ENCODE results near the gene LMCD1.

The LMCD1 gene

GRCh38 chr3:8589880-8590556, 88.4 kb downstream of the LMCD1 start:
- no peak for DNase-seq (ENCODE audit: low read depth)

DNA sequence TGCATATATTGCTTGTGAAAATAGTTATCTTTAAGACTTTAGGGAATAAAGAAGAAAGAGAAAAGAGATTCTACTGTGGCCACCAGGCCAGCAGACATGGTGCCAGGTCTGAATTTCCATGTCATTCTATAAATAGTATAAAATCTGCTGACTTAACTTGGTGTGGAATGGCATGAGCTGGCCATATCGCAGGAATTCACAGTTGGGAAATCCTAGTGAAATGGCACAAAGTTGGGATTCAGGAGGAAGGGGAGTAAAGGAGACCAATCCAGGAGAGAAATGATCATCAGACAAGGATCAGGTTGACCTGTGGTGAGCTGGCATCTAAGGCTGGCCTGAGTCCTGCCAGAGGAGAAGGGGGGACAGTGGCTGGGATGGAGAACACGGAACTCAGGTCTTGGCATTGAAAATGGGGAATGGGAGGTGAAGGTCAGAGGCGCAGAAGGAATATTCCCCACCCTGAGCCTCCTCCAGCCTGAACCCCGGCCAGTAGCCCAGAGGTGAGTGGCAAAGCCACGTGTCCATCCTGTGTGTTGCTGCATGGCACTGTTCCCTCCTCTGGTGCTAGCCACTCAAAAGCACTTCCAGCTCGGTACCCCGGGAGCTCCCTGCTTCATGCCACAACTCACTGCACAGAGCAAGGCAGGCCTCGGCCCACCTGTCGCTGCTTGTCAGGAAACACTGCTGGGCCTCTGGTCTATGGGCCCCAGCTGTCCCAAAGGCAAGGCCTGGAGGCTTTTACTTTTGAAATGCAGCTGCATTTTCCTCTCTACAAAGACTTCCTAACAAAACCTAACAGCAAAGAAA, 91.6 kb downstream of the LMCD1 start:
- DNase-seq (ENCODE audit: low read depth), result no peak

DNA sequence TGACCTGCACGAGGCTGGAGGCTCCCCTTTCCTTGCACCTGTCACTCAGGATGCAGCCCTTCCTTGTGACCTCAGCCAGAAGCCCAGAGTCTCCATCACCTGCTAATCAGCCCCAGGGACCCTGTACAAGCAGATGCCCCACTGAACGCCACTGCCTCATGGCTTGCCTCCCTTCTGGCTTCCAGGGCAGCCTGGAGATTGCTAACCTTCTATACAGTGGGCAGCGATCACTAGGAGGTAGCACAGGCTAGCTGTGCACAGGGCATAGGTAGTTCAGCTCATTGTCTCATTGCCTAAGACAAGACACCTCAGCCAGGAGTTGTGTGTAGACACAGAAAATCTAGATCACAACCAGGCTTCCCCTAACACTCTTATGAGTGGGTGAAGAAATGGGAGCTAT, 93.6 kb downstream of the LMCD1 start:
- DNase-seq (ENCODE audit: low read depth), result no peak

GRCh38 chr3:8595695-8596115, 94.1 kb downstream of the LMCD1 start:
- DNase-seq (ENCODE audit: low read depth), result no peak

- DNase-seq (ENCODE audit: low read depth), result no peak
Observed at GRCh38 chr3:8596321-8597218, 94.9 kb downstream of the LMCD1 start.

DNA sequence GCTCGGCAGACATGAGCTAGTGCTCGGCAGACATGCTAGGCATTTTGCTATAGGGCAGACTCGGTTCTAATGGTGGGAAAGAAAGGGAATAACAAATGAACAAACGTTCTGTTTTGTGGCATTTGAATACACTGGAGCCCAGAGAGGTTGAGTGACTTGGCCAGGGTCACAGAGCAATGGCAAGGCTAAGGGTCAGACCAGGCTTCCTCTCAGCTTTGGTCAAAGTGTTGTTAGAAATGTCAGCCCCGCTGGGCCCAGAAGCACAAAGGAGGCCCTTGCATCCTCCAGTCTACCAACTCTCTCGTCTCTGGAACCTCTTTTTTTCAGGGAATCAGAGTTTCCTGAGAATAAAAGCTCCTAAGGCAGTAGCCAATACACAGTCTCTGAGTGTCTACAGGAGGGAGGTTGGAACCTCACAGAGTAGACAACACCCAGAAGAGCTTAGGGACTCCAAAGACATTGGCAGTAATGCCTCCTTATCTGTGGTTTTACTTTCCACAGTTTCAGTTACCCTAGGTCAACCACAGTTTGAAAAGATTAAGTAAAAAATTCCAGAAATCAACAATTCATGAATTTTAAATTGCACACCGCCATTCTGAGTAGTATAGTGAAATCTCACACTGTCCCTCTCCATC, 95.7 kb downstream of the LMCD1 start:
- no peak for DNase-seq (ENCODE audit: low read depth)

DNA sequence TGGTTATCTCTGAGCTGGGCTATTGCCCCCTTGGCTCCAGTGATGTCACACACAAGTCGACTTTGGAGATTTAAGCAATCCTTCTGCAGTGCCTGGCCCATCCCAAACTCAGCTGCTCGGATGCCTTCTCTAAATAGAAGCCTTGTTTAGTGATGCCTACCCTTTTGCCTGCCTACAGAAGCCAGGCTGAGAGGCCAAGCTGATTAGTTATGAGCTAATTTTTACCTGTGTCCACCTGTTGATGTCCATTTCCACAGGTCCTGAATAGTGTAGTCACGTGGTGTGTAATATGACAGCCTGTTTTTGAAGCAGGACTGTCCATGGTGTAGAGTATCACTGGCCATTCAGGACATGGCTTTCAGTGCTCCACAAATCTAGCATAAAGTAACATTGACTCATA, 97.5 kb downstream of the LMCD1 start:
- DNase-seq (ENCODE audit: low read depth), result no peak

DNA sequence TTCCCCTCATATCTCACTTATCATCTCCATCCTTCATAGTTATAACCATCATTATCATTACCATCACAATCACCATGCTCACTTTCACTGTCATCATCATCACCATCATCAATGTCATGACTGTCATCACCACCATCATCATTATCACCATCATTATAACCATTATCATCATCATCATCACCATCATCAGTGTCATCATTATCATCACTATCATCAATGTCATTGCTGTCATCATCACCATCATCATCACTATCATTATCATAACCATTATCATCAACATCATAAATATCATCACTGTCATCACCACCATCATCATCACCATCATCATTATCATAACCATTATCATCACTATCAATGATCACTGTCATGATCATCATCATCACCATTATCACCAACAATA, 98.8 kb downstream of the LMCD1 start:
- DNase-seq (ENCODE audit: low read depth), result no peak

DNA sequence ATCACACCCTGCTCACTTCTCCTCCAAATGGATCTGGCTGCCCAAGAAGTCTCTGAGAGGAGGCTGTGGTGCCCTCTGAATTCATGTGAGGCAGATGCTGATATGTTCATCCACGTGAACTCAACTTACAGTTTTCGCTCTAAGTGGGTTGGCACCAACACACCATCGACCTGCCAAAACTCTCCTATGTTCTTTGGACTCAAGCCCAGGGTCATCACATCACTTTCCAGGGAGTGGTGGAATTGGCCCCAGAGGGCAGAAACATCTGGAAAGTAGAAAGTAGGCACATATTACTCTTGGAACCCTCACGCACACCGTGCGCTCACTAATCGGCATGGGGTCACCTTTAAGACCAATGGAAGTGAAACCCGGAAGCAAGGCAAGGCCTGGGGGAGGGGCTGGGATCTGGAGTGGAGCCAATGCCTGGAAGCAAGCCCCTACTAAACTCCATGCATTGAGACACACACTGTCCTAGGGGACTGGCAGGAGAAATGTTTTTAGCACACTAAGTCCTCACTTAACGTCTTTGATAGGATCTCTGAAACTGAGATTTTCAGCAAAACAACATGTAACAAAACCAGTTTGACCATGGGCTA, 101.6 kb downstream of the LMCD1 start:
- DNase-seq (ENCODE audit: low read depth), result no peak

DNA sequence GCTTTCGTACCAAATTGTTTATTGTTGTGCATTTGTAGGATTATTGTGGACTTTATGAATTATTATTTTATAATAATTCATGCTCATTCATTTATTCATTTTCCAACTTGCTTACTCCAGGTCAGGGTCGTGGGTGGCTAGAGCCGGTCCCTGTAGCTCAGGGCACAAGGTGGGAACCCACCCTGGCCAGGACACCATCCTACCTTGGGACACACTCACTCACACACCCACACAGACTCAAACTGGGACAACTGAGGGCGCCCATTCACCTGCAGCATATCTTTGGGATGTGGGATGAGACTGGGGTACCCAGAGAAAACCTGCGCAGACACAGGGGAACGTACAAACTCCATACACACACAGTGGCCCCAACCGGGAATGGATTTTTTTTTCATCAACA, 102.4 kb downstream of the LMCD1 start:
- no peak for DNase-seq (ENCODE audit: low read depth)

GRCh38 chr3:8604988-8605387, 103.4 kb downstream of the LMCD1 start:
- no peak for DNase-seq (ENCODE audit: low read depth)

DNA sequence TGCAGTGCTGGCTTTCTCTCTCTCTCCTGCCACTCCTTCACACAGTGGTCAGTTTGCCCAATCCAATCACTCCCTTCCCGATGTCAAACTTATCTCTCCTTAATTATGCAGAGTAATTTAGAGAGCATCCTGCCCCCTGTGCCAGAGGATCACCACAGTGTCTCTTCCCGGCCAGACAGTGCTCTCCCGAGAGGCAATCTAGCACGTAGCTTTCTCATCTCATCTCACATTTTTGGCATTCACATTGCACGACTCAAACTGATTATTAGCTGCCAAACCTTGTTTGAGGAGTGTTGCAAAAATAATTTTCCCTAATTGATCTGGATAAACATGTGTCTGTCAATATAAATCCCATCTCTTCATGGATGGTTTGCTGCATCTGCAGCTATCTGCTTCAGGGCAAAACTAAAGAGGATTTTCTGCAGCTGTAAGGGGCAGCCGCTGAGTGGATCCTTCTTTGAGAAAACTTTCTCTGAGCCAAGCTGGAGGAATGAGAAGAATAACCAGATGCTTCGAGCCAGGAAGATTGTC, 105.1 kb downstream of the LMCD1 start:
- DNase-seq (ENCODE audit: low read depth), result no peak

- DNase-seq (ENCODE audit: low read depth), result peak; percentile 59
Observed at GRCh38 chr3:8607234-8608040, 105.8 kb downstream of the LMCD1 start.

- no peak for DNase-seq (ENCODE audit: low read depth)
Observed at GRCh38 chr3:8608041-8608790, 106.6 kb downstream of the LMCD1 start.

DNA sequence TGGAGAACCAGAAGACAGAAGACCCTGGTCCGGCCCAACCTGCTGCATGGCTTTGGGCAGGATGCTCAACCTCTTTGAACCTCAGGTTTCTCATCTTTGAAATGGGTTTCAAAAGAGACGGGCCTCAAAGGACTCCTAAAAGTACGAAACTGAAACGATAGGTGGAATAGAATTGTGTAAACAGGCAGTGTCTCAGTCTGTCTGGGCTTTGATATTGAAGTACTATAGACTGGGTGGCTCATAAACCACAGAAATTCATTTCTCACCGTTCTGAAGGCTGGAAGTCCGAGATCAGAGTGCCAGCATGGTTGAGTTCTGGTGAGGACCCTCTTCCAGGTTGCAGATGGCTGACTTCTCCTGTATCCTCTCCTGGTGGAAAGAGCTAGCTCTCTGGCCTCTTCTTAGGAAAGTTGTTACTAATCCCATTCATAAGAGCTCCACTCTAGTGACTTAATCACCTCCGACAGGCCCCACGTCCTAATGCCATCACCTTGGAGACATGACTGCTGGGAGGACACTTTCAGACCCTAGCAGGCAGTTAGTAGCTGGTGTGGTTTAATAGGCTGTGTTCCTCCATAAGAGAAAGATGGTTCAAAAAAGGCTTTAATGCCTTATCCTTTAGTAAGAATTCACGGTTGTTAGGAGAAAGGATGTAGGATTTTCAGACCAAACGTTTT, 107.3 kb downstream of the LMCD1 start:
- no peak for DNase-seq (ENCODE audit: low read depth)

- DNase-seq (ENCODE audit: low read depth), result no peak
Observed at GRCh38 chr3:8610951-8611350, 109.3 kb downstream of the LMCD1 start.

- no peak for DNase-seq (ENCODE audit: low read depth)
Observed at GRCh38 chr3:8617921-8618320, 116.3 kb downstream of the LMCD1 start.

GRCh38 chr3:8618950-8619349, 117.3 kb downstream of the LMCD1 start:
- no peak for DNase-seq (ENCODE audit: low read depth)

DNA sequence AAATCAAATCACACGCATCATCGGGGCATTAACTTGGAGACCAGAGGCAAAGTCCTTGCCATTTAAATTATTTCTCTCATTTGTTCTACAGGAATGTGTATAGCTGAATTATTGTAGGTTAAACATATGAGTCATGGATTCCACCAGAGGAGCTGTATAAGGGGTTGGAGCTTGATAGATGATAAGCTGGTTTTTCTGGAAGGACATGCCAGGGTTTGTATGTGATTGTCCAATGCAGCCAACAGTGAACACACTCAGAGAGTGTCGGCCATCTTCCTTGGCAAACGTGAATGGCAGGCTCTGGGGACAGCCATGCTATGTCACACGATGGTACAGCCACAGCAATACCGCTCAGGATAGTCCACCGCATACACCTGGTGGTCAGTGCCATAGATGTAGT, 117.9 kb downstream of the LMCD1 start:
- peak; percentile 32 for DNase-seq (ENCODE audit: low read depth)
